ENCODE measurements around the gene DSC1.
"Not testable (repeated sequence)": the region's sequence is repeated elsewhere in the genome, so short reads cannot be mapped to it uniquely, and the experiment has no call there.

The DSC1 gene, protein sequence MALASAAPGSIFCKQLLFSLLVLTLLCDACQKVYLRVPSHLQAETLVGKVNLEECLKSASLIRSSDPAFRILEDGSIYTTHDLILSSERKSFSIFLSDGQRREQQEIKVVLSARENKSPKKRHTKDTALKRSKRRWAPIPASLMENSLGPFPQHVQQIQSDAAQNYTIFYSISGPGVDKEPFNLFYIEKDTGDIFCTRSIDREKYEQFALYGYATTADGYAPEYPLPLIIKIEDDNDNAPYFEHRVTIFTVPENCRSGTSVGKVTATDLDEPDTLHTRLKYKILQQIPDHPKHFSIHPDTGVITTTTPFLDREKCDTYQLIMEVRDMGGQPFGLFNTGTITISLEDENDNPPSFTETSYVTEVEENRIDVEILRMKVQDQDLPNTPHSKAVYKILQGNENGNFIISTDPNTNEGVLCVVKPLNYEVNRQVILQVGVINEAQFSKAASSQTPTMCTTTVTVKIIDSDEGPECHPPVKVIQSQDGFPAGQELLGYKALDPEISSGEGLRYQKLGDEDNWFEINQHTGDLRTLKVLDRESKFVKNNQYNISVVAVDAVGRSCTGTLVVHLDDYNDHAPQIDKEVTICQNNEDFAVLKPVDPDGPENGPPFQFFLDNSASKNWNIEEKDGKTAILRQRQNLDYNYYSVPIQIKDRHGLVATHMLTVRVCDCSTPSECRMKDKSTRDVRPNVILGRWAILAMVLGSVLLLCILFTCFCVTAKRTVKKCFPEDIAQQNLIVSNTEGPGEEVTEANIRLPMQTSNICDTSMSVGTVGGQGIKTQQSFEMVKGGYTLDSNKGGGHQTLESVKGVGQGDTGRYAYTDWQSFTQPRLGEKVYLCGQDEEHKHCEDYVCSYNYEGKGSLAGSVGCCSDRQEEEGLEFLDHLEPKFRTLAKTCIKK

DNA sequence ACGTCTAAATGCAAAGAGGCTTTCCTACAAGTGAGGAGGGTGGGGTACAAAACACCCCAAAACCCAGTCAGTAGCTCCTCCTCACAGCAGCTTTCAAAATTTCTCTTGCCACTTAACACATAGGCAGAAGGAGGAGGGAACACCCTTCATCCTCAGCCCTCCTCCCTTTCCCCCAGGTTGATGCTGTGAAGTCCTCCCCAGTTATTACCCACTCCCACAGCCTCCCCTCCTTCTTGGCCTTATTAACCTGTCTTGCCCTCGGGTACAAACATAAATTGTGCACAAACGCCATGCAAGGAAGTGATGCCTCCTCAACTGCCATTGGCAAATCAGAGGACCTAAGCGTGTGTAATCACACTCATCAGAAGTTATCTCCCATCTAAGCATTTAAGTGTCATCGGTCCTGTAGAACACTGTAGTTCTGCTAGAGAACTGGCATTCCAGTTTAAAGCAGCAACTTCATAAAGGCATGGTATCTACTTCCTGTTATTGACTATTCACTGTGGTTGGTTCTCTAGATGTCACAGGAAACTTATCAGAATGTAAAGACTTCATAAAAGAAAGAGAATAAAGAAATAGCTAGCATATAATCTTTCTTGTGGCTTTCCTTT is at the start of gene DSC1:
Gene DSC1, minus strand, starts transcription at position 32 of the 611 bp plus-strand sequence. CDS start 262 bp downstream, outside the sequence.
- DNase-seq: no peak

DNA sequence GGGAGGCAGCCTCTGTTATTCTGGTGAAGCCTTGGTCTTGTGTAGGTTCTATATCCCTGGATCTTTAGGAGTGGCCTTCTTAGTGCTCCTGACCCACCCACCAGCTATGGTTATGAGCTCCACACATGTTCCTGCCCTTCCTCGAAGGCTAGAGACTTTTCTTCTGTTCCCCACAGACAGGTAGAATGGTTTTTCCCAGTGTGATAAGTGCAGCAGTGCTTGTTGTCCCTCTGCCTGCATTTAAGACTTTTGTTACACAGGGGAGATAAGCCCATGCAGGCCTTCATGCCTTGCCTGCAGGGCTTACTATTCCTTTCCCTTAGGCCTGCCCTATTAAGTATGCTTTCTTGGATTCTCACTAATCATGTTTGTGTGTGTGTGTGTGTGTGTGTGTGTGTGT is 48.4 kb upstream of the DSC1 start:
- no peak for DNase-seq

DNA sequence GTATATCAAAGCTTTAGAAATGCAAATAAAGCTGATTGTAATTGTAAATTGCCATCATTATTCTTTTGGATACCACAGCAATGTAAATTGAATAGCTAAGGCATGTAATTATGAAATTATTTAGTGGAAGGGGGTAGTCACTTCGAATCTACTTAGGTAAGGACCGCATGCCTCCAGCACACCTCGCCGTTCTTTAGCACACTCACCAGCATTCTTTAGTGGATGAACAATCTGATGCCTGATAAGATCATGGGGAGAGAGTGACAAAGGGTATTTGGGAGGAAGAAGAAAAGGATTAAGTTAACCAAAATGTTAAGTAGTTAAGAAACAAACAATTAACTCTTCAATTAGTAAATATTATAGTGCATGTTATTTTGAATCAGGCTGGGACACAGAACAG is 46.4 kb upstream of the DSC1 start:
- no peak for DNase-seq

DNA sequence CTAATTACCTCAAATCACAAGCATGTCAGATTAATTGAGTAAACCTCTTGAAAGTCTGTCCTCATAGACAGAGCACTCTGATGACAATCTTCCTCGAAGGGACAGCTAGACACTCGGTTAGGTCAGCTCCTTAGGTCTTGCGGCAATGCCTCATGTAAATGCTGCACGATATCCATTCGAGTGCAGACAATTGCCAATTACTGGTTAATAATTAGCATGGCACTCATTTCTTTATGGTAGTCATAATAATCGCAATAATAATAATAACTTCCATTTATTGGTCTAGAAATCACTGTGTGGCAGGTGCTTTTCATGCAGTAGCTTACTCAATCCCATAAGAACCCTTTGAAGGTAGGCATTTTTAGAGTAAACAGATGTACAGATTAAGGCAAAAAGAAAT is 44.7 kb upstream of the DSC1 start:
- no peak for DNase-seq

DNA sequence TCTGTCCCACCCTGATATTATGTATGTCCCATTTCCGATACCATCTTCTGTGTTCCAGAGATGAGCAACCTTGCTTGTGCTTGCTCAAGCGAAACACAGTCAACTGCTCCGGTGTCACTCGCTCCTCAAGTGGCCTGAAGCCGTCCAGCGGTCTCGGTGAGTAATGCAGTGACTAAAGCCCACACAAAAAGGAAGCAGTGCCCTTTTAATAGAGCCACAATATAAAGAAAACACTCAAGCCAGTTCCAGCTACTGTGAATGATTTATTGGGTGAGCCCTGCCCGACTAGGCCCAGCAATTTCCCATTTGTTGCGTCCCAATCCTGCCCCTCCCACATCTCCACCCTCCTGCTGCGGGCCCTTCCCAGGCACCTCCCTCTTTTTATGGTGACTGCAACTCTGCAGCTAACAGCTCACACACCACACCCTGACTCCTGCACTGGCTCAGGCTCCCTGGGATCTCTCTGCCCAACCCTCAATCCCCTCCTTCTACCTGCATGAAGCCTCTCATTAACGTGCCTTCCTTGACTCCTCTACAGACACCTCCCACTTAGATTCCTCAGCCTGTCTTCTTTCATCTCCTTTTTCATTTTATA is 44.2 kb upstream of the DSC1 start:
- DNase-seq: peak; percentile 71 to 86

DNA sequence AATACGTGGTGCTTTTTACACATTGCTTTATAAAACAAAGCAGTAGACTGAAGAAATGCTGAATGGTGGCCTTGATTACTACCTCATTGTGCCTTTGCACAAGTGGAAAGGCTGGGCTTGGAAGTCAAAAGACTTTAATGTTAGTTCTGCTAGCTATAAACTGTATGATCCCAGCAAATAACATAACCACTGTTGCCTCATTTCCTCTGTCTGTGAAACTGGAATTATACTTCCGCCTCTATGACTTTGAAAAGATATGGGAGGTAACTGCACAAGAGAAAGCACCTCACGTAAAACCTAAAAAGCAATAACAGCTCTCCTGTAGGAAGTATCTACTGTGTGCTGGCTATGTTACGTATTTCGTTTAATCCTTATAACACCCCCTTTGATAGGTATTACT is 43.4 kb upstream of the DSC1 start:
- no peak for DNase-seq

DNA sequence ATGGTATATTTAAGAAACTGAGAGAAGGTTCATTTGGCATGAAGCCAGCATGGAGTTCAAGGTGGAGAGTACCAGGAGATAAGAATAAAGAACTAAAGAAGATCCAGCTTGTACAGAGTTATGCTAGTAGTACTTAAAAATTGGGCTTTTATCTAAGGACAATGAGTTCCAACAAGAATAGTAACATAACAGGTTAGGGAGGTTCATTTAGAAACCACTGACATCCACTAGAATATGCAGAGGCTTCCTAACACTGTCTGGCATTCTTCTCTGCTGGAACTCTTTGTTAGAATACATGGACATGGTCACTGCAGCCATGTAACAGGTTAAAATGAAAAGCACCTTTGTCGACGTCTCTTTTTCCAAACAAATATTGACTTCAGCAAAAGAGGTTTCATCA is 42.6 kb upstream of the DSC1 start:
- DNase-seq: no peak

DNA sequence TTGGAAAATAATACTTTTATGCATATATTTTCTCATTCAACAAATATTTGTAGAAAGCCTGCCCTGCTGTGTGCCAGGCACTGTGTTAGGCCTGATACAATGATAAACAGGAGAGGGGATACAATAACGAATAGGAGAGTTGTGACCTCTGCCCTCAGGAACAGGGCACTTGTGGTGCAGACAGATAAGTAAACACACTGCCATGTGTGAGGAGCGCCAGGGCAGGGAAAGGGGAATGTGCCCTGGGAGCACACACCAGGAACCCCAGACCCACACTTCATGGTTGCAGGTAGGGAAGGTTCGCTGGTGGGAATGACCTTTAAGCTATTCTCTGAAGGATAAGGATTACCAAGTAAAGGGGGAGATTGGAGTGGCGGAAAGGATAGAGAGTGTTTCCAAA is 42.2 kb upstream of the DSC1 start:
- no peak for DNase-seq

DNA sequence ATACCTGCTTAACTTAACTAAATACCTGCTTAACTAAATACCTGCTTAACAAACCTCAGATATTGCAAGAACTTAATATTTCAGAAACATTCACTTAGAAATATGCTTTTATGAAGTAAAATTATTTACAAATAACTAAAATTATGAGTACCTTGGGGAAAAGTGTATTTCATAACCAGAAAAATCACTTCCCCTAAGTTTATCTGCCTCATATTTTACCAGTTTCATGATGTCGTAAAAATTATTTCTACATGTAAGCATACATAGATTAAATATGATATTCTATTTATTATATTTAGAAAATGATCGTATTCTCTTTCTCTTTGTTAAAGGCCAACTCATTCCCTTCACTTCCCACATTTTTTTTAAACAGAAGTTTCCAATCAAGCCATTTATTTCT is 41.5 kb upstream of the DSC1 start:
- DNase-seq: no peak

DNA sequence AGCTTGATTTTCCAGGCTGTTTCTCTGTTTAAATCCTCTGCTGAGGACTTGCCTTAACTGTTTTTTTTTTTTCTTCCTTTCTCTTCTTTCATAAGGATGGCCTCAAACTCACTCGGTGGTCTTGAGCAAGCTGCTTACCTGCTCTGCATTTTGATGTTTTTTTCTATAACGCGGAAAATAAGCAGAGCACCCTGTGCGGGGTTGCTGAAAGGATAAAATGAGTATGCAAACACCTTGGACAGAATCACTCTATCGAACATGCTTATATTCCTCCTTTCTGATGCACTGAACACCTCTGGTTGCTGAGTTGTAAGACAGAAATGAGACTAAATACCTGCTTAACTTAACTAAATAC is 41.1 kb upstream of the DSC1 start:
- DNase-seq: no peak

DNA sequence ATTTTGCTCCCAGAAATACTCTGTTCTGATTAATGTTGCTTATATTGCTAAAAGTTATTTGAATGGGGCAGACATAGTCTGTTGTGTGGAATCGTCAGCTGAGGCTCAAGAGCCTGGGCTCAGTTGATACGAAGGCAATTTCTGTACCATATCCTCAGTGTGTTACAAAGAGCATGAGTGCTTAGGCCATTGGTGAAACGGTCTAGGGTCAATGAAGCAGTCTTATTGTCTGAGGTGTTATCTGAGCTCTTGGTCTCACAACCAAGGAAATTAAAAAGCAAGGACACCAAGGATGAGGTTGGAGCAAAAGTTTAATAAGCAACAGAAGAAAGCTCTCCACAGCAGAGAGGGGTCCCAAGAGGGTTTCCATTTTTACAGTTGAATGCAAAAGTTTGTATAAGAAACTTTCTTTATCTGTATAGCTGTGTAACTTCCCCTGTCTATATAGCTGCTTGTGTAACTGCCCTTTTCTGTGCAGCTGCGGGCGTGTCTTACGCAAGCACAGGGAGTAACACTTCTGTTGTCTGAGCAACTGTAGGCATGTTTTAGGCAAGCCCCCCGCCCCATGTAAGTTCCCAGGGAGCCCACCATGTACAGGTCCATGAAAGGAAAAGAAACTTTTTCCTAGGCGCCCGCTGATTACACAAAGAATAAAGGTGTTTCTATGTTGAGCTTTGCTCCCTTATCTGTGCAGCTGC is 40.6 kb upstream of the DSC1 start:
- DNase-seq: no peak

DNA sequence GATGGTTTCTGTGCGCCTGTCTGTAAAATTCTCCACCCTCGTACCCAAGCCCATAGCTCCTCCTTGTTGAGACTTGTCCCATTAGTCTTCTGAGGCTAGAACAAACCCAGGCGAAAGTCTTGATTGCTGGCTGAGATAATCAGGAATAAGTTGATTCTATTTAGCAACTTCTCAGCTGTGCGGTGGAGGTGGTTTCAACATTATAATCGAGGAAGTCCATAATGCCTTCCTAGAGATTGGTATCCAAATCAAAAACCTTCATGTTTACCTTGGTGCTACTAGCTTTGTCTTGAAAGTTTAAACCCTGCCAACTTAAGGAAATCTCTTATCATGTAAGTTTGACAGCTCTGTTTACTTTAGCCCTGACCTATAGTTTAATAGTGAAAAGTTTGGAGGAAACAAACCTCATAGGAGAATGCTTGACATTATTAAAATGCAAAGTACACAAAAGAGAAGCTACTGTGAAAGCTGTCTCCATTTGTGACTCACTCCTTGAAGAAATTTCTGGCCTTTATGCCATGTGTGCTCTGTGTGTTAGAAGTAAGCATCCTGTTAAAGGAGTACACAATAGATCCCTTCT is 36.6 kb upstream of the DSC1 start:
- DNase-seq: no peak

DNA sequence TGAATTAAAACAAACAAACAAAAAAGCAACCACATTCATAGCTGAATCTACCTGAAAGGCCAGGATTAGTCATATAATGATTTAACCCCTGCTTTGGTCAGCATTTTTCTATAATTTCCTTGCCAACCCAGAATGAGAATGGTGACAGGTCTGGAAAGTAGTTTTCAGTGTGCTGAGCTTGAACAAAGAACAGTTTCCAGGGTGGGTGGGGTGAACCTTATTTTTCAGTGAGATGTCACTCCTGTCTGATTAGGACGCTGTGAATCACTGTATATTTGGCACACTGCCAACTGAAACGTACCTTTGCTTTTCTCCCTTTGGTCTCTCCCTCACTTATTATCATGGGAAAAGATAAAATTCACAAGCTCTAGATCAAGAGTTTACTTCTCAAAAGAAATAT is 35.0 kb upstream of the DSC1 start:
- no peak for DNase-seq

DNA sequence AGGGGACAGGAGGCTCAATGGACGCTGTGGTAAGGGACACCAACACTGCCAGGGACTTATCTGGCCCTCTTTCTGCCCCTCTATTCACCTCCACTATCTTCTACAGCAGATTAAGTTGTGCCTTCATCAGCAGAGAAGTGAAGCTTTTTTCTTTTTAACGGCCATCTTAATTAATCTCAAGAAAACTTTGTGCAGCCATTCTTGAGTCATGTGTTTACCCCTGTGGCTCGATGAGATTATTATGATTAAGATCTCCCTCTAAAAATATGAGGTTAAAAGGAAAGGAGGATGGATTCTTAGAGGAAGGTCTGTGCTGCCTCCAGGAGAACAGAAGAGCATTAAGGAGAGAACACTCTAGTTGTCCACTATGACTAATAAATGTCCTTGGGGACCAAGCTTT is 32.4 kb upstream of the DSC1 start:
- DNase-seq: no peak

DNA sequence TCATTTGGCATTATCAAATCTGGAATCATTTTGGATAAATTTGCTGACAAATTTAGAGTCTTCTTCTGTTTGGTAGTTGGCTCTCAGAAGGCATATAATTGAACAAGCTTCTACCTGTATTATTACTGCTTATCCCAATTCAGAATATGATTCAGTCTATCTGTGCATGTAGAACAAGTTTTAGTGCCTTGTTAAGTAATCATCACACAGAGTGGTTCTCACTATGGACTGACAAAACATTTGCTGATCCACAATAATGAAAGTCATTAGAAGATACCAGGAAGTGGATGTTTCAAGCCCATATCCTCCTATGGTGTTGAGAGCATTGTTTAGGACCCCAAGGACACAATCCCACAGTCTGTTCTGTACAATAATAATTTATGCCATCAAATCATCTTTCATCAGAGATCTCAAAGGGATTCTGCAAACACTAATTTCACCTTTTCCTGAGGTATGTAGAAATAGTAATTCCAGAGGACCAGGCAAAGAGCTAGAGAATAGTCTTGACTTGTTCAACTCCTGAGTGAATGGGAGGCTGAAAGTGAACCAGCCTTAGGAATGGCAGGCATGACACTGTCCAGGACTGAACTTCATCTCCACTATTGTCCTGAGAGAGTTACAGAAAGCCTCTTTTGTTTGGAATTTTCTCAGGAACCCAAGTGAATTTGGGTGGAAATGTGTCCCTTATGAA is 29.6 kb upstream of the DSC1 start:
- DNase-seq: no peak

DNA sequence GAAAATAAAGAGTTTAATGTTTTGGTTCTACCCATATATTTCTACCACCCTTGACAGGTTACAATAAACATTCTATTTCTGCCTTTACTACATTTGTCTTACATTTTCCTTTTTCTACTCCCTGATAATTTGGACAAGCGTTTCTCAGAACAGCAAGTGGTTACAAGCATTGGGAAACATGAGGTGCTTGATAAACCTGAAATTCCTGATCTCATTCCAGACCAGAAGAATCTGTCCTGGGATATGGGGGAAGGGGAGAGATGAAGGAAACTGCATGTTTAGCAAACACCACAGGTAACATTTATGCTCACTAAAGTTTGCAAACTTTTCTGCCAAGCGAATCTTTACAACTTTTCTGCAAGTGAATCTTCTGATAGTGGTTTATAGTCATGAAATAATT is 28.3 kb upstream of the DSC1 start:
- DNase-seq: no peak

DNA sequence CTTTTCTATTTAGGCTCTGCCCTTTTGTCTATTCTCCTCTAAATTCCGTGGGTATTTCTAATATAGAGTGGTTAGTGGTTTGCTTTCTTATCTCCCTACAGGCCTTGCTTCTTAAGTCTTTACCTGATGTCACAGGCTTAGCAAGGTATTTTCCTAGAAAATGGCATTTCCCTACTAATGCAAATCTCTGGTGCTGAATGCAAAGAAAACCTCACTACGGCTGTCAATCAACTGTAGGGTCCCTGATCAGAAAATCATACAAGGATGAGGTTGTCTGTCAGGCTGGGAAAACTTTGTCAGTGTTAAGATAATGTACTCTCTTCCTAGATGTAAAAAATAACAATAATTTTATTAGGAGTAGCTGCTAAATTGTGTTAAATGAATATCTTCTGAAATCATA is 27.1 kb upstream of the DSC1 start:
- no peak for DNase-seq

DNA sequence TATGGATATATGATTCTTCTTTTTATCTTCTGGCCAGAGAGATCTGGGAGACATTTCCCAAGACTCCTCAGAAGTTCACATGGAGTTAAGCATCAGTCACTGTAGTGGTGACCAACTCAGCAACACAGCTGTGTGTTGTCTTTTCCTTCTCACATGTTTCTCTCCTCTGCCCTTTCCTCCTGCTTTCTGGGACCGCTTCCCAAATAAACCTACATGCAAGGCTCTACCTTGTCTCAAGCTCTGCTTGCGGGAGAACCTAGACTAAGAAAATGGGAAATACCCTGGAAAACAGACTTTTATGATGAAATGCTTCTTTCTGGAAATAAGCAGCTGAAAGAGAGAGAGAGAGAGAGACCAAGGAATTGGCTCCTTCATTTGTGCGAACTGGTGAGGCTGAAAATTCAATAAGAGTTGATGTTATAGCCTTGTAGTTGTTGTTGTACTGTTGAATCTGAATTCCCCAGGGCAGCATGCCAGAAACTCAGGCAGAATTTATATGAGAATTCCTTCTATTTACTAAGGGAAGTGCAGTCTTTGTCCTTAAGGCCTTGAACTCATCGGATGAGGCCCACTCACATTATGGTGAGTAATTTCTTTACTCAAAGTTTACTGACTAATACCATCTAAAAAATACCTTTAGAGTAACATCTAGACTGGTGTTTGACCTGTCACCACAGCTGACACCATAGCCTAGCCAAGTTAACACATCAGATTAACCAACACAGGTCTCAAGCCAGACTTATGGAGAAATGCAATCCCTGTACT is 22.7 kb upstream of the DSC1 start:
- DNase-seq: no peak

DNA sequence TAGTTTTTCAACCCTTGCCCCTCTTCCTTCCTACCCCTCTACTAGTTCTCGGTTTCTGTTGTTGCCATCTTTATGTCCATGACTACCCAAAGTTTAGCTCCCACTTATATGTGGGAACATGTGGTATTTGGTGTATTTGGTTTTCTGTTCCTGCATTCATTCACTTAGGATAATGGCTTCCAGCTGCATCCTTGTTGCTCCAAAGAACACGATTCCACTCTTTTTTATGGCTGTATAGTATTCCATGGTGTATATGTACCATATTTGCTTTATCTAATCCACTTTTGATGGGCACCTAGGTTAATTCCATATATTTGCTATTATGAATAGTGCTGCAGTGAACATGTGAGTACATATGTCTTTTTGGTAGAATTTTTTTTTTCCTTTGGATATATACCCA is 20.6 kb upstream of the DSC1 start:
- DNase-seq: no peak

DNA sequence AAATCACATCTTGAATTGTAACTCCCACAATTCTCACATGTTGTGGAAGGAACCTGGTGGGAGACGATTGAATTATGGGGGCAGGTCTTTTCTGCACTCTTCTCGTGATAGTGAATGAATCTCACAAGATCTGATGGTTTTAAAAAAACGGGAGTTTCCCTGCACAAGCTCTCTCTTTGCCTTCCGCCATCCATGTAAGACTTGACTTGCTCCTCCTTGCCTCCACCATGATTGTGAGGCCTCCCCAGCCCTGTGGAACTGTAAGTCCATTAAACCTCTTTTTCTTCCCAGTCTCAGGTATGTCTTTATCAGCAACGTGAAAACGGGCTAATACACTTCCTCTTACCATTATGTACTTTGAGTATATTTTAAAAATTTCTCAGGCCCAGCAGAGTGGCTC is 14.7 kb upstream of the DSC1 start:
- DNase-seq: not testable (repeated sequence)

DNA sequence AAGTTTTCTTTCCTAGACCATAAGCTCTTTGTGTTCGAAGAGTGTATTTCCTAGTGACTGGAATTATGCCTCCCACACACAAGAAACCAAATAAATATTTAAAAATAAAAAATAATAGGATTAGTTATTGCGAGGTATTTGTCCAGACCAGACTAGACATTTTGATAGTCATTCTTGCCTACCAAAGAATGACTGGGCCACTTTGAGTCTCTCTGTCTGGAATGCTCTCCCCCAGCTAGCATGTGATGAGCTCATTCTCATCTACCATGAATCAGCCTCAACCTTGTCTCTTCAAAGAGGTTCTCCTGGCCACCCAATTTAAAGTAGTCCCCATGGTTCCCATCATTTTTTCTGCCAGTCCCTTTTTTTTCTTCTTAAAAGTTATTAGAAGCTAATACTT is 13.9 kb upstream of the DSC1 start:
- no peak for DNase-seq
